GM19025 (cell line): Measurements from ENCODE around the gene CEPT1.
A peak's percentile ranks its signal among the peaks of the same experiment; 100 is the strongest.
"Not testable (repeated sequence)": the region's sequence is repeated elsewhere in the genome, so short reads cannot be mapped to it uniquely, and the experiment has no call there.

ENCODE experiments used
- ATAC-seq: cut with Tn5 transposase; IDR thresholded peaks from one replicate; pipeline ENCODE4 v1.9.1; 2021; ENCODE audit warnings: mild to moderate bottlenecking, low read depth, moderate library complexity; ENCODE audit not compliant: unreplicated experiment

The CEPT1 gene

GRCh38 chr1:111139956-111140679, at the start of gene CEPT1, which contains the start of gene DRAM2:
TSS of gene CEPT1 (plus strand) at chr1:111140223. CDS start at chr1:111147715, 7,492 bp downstream.
TSS of gene DRAM2 (minus strand) at chr1:111140093. CDS start at chr1:111131554, 8,539 bp downstream.
- ATAC-seq: peak; percentile 66

- not testable (repeated sequence) for ATAC-seq
Observed at GRCh38 chr1:111095421-111095820, 44.6 kb upstream of the CEPT1 start.

- ATAC-seq: no peak
Observed at GRCh38 chr1:111097356-111098099, 42.5 kb upstream of the CEPT1 start.

DNA sequence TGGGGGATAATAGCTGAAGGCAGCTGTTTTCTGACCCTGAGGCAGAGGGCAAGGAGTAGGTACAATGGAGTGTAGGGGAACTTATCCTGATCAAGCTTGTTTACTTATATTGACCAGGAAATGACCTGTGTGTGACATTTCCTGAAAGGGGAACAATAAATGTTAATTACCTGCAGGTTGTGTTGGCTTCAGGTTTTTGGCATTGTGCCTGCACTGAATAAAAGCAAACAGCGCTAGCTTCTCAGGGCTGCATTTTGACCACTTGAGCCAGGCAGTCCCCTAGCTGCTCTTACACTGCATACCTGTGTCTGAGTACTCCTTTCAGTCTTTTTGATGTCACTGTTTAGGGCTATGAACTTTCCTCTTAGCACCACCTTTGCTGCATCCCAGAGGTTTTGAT, 40.7 kb upstream of the CEPT1 start:
- ATAC-seq: no peak

GRCh38 chr1:111101854-111102642, 38.0 kb upstream of the CEPT1 start:
- no peak for ATAC-seq

DNA sequence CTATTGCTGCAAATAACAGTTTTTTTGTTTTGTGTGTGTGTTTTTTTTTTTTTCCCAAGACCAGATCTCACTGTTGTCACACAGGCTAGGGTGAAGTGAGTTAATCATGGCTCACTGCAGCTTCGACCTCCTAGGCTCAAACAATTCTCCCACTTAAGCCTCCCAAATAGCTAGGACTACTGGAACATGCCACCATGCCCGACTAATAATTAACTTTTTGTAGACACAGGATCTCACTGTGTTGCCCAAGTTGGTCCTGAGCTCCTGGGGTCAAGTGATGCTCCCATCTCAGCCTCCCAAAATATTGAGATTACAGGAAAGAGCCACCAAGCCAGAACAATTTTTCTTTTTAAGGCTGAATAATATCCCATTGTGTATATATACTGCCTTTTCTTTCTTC, 35.0 kb upstream of the CEPT1 start:
- ATAC-seq: no peak

GRCh38 chr1:111110197-111110899, 29.7 kb upstream of the CEPT1 start:
- ATAC-seq: no peak

- no peak for ATAC-seq
Observed at GRCh38 chr1:111116496-111116895, 23.5 kb upstream of the CEPT1 start.

GRCh38 chr1:111126354-111126753, 13.7 kb upstream of the CEPT1 start:
- ATAC-seq: no peak

- ATAC-seq: peak; percentile 80
Observed at GRCh38 chr1:111127923-111128643, 11.9 kb upstream of the CEPT1 start.

- no peak for ATAC-seq
Observed at GRCh38 chr1:111129376-111129775, 10.6 kb upstream of the CEPT1 start.

GRCh38 chr1:111131693-111132092, 8.3 kb upstream of the CEPT1 start:
- ATAC-seq: no peak

- no peak for ATAC-seq
Observed at GRCh38 chr1:111133866-111134265, 6.2 kb upstream of the CEPT1 start.

GRCh38 chr1:111139324-111139955, 583 bp upstream of the CEPT1 start:
- ATAC-seq: peak; percentile 35

DNA sequence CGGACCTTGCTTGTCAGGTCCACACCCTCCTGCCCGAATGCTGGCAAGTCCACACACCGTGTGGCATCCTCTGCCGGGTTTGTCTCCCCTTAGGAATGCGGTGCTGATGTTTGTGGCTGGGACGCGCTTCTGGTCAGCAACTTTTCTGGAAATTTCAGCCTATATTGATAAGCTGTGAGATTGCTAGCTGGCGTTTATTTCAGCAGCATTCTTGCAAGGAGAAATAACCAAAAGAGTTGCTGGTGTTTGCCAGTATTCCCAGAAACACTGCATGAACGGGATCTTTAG, 601 bp downstream of the CEPT1 start:
- no peak for ATAC-seq

DNA sequence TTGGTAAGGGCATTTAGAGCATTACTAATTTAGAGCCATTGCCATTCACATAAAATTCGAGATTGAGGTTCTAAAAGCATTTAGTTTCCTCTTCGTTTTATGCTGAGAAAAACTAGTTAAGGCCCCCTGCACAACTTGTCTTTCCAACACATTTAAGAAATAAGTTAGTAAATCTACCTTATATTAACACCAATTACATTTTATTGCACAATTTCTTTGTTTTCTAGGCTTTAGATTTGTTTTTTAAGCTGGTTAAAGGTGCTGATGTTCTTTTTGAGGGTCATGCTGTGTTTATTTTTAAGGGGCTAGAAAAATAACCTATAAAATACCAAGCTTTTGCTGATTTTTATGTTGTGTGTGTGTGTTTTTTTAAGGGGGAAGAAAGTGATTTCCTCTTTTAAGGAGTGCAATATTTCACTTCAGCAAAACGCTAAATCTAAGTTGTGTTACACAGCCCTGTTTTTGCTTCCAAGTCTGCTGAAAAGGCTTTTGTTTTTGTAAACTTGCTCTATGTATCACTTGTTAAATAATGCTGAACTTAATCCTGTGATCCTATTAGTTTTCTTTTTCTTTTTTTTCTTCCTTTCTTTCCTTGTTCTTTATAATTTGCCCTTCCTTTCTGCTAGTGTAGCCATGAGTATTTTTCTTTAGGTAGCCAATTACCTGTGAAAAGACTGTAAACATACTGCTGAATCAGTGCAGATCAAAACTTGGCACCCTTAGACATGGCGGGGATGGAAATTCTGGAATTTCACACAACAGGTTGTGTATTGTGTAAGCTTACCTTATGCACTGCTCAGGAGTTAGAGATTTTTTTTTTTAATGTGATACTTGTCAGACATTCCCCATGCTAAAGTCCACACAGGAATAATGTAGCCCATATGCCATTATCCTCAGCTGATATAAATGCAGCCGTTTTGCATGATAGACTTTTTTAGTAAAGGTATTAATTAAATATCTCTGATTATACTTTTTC, 1.5 kb downstream of the CEPT1 start:
- ATAC-seq: no peak

GRCh38 chr1:111142356-111142975, 2.4 kb downstream of the CEPT1 start:
- ATAC-seq: no peak

GRCh38 chr1:111145542-111145941, 5.5 kb downstream of the CEPT1 start:
- no peak for ATAC-seq
